Bronchial epithelial cell (primary cell): ENCODE data around the gene TOR2A. TPM values are rescaled to one million over a fixed set of nuclear protein-coding genes. Genes with fewer than 3 reads are reported as not detected.
"Not testable (repeated sequence)": the region's sequence is repeated elsewhere in the genome, so short reads cannot be mapped to it uniquely, and the experiment has no call there.

Experiments used
- DNase-seq: peaks from one replicate; pipeline ENCODE4 v3.0.0-alpha.2; 2010; ENCODE audit warnings: low read depth
- FAIRE-seq: peaks from 2 replicates; lab custom pipeline; 2011; peaks lifted over from hg19 to GRCh38; lab: Jason Lieb, UNC
- H3K27me3 ChIP-seq: 2 replicates; pipeline ENCODE4 v1.5.1; 2011; ENCODE audit warnings: low read length; ENCODE audit not compliant: control insufficient read depth, insufficient read depth
- H3K36me3 ChIP-seq: 2 replicates; pipeline ENCODE4 v1.5.1; 2011; ENCODE audit warnings: low read length; ENCODE audit not compliant: control insufficient read depth, insufficient read depth
- H3K4me3 ChIP-seq: 2 replicates; pipeline ENCODE4 v1.5.1; 2011; ENCODE audit warnings: mild to moderate bottlenecking, low read depth, low read length, control low read depth
- total RNA-seq: library from RNA; depleted of rRNA; stranded (reverse); fragments of >200 nt; gene quantifications from 2 replicates; pipeline ENCODE4 v1.2.1, GENCODE V29; 2014
- TF ChIP-seq, protein P1 (sequence below): IDR thresholded peaks from 2 replicates; pipeline ENCODE4 v1.5.1; 2011; ENCODE audit warnings: mild to moderate bottlenecking, moderate library complexity, low read length, control low read depth, inconsistent platforms; ENCODE audit not compliant: insufficient read depth, severe bottlenecking

The TOR2A gene
- total RNA-seq, 1 donor from 2014 or later = 1.8 TPM

DNA sequence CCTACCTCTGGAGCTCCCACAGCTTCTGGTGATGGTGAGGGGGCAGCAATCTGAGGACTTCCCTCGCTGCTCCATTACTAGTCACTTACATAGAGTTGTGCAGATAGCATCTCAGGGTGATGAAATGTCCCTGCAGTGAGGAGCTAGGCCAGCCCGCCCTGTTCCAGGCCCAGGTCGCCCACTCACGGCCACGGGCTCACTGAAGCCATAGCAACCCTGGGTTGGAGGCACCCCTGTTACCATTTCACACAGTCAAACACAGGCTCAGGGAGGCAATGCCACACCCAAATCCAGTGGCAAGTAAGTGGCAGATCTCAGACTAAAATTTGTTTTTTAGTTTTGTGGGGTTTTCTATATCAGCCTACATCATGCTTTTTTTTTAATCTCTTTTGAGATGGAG is 23.7 kb upstream of the TOR2A start:
- Histone ChIP-seq H3K4me3 (no peak overlapping the region), H3K36me3 (no peaks in the 10 kb centered on the region), H3K27me3 (peaks cover 15% of the 10 kb centered on the region)
- TF ChIP-seq, protein P1, sequence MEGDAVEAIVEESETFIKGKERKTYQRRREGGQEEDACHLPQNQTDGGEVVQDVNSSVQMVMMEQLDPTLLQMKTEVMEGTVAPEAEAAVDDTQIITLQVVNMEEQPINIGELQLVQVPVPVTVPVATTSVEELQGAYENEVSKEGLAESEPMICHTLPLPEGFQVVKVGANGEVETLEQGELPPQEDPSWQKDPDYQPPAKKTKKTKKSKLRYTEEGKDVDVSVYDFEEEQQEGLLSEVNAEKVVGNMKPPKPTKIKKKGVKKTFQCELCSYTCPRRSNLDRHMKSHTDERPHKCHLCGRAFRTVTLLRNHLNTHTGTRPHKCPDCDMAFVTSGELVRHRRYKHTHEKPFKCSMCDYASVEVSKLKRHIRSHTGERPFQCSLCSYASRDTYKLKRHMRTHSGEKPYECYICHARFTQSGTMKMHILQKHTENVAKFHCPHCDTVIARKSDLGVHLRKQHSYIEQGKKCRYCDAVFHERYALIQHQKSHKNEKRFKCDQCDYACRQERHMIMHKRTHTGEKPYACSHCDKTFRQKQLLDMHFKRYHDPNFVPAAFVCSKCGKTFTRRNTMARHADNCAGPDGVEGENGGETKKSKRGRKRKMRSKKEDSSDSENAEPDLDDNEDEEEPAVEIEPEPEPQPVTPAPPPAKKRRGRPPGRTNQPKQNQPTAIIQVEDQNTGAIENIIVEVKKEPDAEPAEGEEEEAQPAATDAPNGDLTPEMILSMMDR = no peak
- DNase-seq (no peak), FAIRE-seq (no peak)

DNA sequence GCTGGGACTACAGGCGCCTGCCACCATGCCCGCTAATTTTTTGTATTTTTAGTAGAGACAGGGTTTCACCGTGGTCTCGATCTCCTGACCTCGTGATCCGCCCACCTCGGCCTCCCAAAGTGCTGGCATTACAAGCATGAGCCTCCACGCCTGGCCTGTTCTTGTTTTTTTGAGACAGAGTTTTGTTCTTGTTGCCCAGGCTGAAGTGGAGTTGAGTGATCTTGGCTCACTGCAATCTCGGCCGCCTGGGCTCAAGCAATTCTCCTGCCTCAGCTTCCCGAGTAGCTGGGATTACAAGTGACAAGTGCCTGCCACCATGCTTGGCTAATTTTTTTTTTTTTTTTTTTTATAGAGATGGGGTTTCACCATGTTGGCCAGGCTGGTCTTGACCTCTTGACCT is 21.7 kb upstream of the TOR2A start:
- not testable (repeated sequence) for DNase-seq, FAIRE-seq, H3K4me3 ChIP-seq, H3K36me3 ChIP-seq
- H3K27me3 ChIP-seq = peaks cover 25% of the 10 kb centered on the region

DNA sequence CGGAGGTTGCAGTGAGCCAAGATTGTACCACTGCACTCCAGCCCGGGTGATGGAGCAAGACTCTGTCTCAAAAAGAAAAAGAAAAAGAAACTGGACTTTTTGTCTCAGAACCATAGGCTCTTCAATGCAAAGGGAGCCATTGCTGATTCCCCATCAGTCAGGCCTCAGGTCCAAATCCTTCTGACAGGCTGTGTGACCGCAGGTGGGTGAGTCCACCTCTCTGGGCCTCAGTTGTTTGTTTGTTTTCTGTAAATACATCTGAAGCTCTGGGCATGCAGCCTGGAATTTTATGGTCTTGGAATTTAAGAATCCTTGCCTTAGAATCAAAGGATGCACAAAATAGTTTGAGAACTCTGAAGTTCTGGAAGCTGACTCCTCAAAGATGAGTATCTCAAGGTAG is 21.1 kb upstream of the TOR2A start:
- DNase-seq (no peak), FAIRE-seq (no peak)
- peaks cover 25% of the 10 kb centered on the region for H3K27me3 ChIP-seq
- TF ChIP-seq, protein P1 = no peak
- no peak overlapping the region for H3K4me3 ChIP-seq
- no peaks in the 10 kb centered on the region for H3K36me3 ChIP-seq

DNA sequence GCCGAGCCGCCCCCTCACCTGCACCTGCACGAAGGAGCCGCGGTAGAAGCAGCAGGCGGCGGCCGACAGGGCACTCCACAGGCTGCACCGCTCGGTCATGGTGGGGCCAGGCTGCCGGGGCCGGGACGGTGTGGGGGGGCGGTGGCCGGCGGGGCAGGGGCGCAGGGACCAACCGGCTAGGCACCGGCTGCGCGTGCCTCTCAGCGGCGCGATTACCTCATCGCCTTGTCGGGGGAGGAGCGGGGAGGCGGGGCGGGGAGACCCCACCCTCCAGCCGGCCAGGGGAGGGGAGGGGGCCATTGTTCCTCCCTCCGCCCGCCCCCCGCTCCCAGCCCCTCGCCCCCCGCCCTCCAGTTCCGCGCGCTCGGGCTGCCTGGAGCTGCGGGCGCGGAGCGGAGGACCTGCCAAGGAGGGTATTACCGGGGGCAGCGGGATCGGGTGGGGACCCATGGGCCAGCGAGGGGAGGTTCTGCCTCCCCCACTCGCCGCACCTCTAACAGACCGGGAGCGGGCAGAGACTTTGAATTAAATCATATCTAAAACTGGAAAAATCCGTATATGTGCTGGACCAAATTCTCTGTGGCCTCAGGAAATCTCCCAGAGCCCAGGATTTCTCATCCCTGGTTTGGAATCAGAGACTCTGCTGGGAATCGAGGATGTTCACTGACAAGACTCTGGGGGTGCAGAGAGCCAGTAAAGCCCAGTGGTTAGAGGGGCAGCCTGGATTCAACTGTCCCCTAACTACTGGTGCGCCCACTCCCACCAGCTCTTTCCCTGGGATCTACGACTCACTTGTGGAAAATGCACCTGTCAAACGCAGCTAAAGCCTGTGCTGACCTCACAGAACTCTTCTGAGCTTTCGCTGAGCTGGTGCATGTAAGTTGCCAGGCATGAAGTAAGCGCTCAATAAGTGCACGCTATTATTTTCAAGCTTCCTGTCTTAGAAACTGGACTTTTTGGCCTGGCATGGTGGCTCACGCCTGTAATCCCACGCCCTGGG is 20.3 kb upstream of the TOR2A start:
- no peak for DNase-seq
- peaks cover 25% of the 10 kb centered on the region for H3K27me3 ChIP-seq
- TF ChIP-seq, protein P1 = no peak
- H3K36me3 ChIP-seq = no peaks in the 10 kb centered on the region
- H3K4me3 ChIP-seq = no peak overlapping the region
- no peak for FAIRE-seq

DNA sequence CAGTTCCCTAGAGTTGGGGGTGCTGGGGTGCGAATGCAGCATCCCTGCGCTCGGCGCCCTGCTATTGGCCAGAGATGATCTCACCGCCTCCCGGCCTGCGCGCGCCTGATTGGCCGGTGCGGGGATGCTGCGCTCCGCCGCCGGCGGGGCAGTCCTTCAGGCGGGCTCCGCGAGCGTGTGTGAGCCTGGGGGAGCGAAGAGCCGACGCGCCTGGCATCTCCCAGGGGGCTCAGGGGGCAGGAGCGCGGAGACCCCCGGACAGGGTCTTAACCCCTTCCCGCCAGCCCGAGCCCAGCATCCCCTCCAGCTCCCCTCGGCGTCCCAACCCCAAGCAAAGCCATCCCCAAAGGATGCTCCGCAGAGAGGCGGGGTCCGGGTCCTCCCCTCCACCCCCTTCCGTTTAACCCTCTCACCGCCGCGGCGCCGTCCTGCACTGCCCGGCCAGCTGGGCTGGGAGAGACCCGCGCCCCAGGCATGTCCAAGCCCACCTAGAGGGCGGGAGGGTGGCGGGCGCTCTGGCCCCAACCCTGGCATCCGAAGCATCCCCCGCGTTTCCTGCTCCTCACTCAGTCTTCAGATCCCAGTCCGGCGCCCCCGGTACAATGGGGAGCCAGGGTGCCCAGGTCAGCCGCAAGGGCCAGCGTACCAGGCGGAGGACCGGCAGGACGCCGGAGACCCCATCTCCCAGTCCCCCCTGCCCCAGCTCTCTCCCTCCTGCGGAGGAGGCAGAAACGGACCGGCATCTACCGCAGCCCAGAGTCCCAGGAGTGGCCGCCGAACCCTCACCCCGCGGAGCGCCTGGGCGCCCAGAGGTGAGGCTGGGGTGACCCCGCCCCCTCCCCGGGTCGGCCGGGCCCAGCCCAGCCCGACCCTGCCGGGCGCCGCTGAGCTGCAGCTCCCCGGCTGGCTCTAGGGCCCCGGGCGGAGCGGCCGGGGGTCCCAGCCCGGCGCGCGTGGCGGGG is 19.3 kb upstream of the TOR2A start:
- TF ChIP-seq, protein P1 = no peak
- no peaks in the 10 kb centered on the region for H3K36me3 ChIP-seq
- FAIRE-seq = no peak
- H3K27me3 ChIP-seq = peaks cover 25% of the 10 kb centered on the region
- H3K4me3 ChIP-seq = no peak overlapping the region
- DNase-seq = no peak

DNA sequence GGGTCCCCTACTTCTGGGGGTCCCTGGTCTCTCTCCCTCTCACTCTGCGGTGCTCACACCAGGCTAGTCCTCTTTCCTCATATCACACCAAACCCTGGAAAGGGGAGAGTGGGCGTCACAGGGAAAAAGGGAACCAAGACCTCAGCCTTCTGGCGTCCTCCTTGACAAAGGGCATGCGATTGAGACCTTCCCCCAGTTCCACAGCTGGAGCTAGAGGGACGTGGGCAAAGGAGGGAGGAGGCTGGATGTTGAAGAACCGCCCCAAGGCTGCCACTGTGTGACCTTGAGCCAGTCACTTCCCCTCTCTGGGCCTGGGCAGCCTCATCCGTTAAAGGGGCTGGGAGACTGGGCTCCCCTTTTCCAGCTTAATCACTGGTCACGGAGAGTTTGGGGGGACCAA is 18.5 kb upstream of the TOR2A start:
- Histone ChIP-seq H3K36me3 (no peaks in the 10 kb centered on the region), H3K27me3 (peaks cover 25% of the 10 kb centered on the region), H3K4me3 (no peak overlapping the region)
- TF ChIP-seq, protein P1 = no peak
- DNase-seq = no peak
- no peak for FAIRE-seq
